Loucy (cell line): ENCODE measurements around the gene ARRB1.

Source experiments
- CTCF ChIP-seq: fragments of 200-600 bp; sonication (generic); conservative IDR thresholded peaks from 2 replicates; pipeline ENCODE4 v1.5.1; 2014; ENCODE audit warnings: mild to moderate bottlenecking, antibody characterized with exemption, low read length
- EZH2phosphoT487 ChIP-seq: fragments of 200-600 bp; IDR thresholded peaks from 2 replicates; pipeline ENCODE4 v1.6.1; 2018; ENCODE audit warnings: antibody characterized with exemption, mild to moderate bottlenecking, moderate library complexity, borderline replicate concordance

- no peak for TF ChIP-seq CTCF
- TF ChIP-seq EZH2phosphoT487: no peak
Measured at GRCh38 chr11:75324189-75324588, 27.3 kb downstream of the ARRB1 start.
